Endothelial cell of umbilical vein (primary cell): ENCODE results near the gene RNF11. TPM values are rescaled to one million over a fixed set of nuclear protein-coding genes. Genes with fewer than 3 reads are reported as not detected.

Experiments
- BruUV-seq: library from RNA; stranded (reverse); fragments of 400-500 nt; replicated peaks from 2 replicates; lab custom pipeline; 2021; lab: Mats Ljungman, UMichigan
- CTCF ChIA-PET: fragments of 300-600, 350-600 bp; sonication (Branson Sonifier 250); formaldehyde crosslinking; loops from one replicate; lab custom pipeline; 2021; ENCODE audit warnings: antibody characterized with exemption, inconsistent platforms; lab: Charles Lee
- POLR2A ChIA-PET: fragments of 300-600, 350-600 bp; sonication (Branson Sonifier 250); formaldehyde crosslinking; loops from one replicate; lab custom pipeline; 2021; ENCODE audit warnings: antibody characterized with exemption, inconsistent platforms; lab: Charles Lee
- DNase-seq: peaks from one replicate; pipeline ENCODE4 v3.0.0-alpha.2; 2011; ENCODE audit warnings: low read depth, low spot score
- FAIRE-seq: peaks from 2 replicates; lab custom pipeline; 2011; peaks lifted over from hg19 to GRCh38; lab: Jason Lieb, UNC
- H2AFZ ChIP-seq: 2 replicates; pipeline ENCODE4 v1.6.0; 2012; ENCODE audit warnings: low read depth, low read length, control low read depth, inconsistent platforms
- H3K27ac ChIP-seq: 2 replicates; pipeline ENCODE4 v1.5.1; 2011; ENCODE audit warnings: low read depth, mild to moderate bottlenecking, control low read depth, low read length, moderate library complexity; ENCODE audit not compliant: insufficient read depth
- H3K27me3 ChIP-seq, 2 experiments: 2 replicates each; pipeline versions ENCODE4 v1.6.0 to v1.6.1; 2011; ENCODE audit warnings: low read length in 2 of 2, mixed read lengths in 1 of 2; ENCODE audit not compliant: control insufficient read depth in 2 of 2, insufficient read depth in 2 of 2
- H3K36me3 ChIP-seq, 2 experiments: 2 replicates in 1 of 2; 3 replicates in 1 of 2; pipeline ENCODE4 v1.5.1; 2011; ENCODE audit warnings: low read length in 2 of 2, mild to moderate bottlenecking in 1 of 2, moderate library complexity in 1 of 2; ENCODE audit not compliant: control insufficient read depth in 2 of 2, insufficient read depth in 2 of 2; ENCODE audit errors: extremely low read depth in 1 of 2
- H3K4me1 ChIP-seq: 3 replicates; pipeline ENCODE4 v1.5.1; 2011; ENCODE audit warnings: mild to moderate bottlenecking, low read length; ENCODE audit not compliant: control insufficient read depth, insufficient read depth; ENCODE audit errors: extremely low read depth
- H3K4me2 ChIP-seq: 2 replicates; pipeline ENCODE4 v1.6.1; 2011; ENCODE audit warnings: low read length, control low read depth, mixed read lengths; ENCODE audit not compliant: insufficient read depth
- H3K4me3 ChIP-seq, 3 experiments: fragments of 200-600 bp in 1 of 3; sonication (generic), shearing (Covaris generic) in 1 of 3; replicated peaks in 1 of 3; 2 replicates each; pipeline ENCODE4 v1.5.1; 2011 to 2016; ENCODE audit warnings: control low read depth in 3 of 3, low read length in 3 of 3, mild to moderate bottlenecking in 2 of 3, inconsistent platforms in 1 of 3, low read depth in 1 of 3, moderate library complexity in 1 of 3; ENCODE audit not compliant: insufficient read depth in 1 of 3
- H3K79me2 ChIP-seq: 2 replicates; pipeline ENCODE4 v1.6.0; 2012; ENCODE audit warnings: low read length, inconsistent platforms; ENCODE audit not compliant: control insufficient read depth, insufficient read depth
- H3K9ac ChIP-seq: replicated peaks from 2 replicates; pipeline ENCODE3; 2011; ENCODE audit warnings: low read length, control low read depth; ENCODE audit not compliant: insufficient read depth; ENCODE audit errors: extremely low read depth
- H3K9me1 ChIP-seq: replicated peaks from 3 replicates; pipeline ENCODE4 v1.6.0; 2011; ENCODE audit warnings: mild to moderate bottlenecking, low read length; ENCODE audit not compliant: control insufficient read depth, insufficient read depth; ENCODE audit errors: extremely low read depth
- H3K9me3 ChIP-seq: replicated peaks from 2 replicates; pipeline ENCODE4 v1.5.1; 2012; ENCODE audit warnings: low read length, inconsistent platforms; ENCODE audit not compliant: control insufficient read depth, insufficient read depth
- H4K20me1 ChIP-seq: replicated peaks from 2 replicates; pipeline ENCODE3; 2011; ENCODE audit warnings: mild to moderate bottlenecking, low read length; ENCODE audit not compliant: control insufficient read depth, insufficient read depth; ENCODE audit errors: extremely low read depth
- CTCF ChIP-seq, 2 donors: IDR thresholded peaks; 1 replicate in 1 of 2; 2 replicates in 1 of 2; pipeline ENCODE4 v1.5.1; 2011; ENCODE audit warnings: low read length in 2 of 2, mild to moderate bottlenecking in 2 of 2, moderate library complexity in 2 of 2, control low read depth in 1 of 2, inconsistent platforms in 1 of 2, low read depth in 1 of 2; ENCODE audit not compliant: insufficient read depth in 1 of 2; ENCODE audit errors: extremely low read depth in 1 of 2
- EZH2 ChIP-seq: IDR thresholded peaks from 2 replicates; pipeline ENCODE4 v1.6.1; 2012; ENCODE audit warnings: borderline replicate concordance, low read depth, mild to moderate bottlenecking, moderate library complexity, low read length, inconsistent platforms; ENCODE audit not compliant: severe bottlenecking
- FOS ChIP-seq: IDR thresholded peaks from 2 replicates; pipeline ENCODE4 v1.6.1; 2011; ENCODE audit warnings: mild to moderate bottlenecking, low read length, moderate library complexity, borderline replicate concordance; ENCODE audit not compliant: insufficient read depth
- GATA2 ChIP-seq: IDR thresholded peaks from 2 replicates; pipeline ENCODE4 v1.7.0; 2011; ENCODE audit warnings: low read depth, mild to moderate bottlenecking, moderate library complexity, mixed read lengths, low read length; ENCODE audit not compliant: insufficient read length, insufficient read depth
- JUN ChIP-seq: IDR thresholded peaks from 2 replicates; pipeline ENCODE4 v1.6.1; 2011; ENCODE audit warnings: borderline replicate concordance, low read depth; ENCODE audit not compliant: insufficient read length, insufficient read depth
- MAX ChIP-seq: IDR thresholded peaks from 2 replicates; pipeline ENCODE4 v1.6.1; 2011; ENCODE audit not compliant: insufficient read depth, insufficient read length
- MYC ChIP-seq: IDR thresholded peaks from one replicate; pipeline ENCODE4 v1.6.1; 2011; ENCODE audit warnings: mild to moderate bottlenecking, low read depth, low read length
- POLR2A ChIP-seq: IDR thresholded peaks from 2 replicates; pipeline ENCODE4 v1.6.1; 2012; ENCODE audit warnings: low read depth, mild to moderate bottlenecking, control low read depth, low read length
- POLR2AphosphoS5 ChIP-seq: IDR thresholded peaks from 2 replicates; pipeline ENCODE4 v1.6.1; 2012; ENCODE audit warnings: low read depth, mild to moderate bottlenecking, control low read depth, low read length, moderate library complexity; ENCODE audit not compliant: insufficient read depth
- dilution Hi-C: fragments of 300-500 bp; cut with MboI; formaldehyde crosslinking; loops from one replicate; pipeline ENCODE4 v1.15.0; 2019; ENCODE audit warnings: low sequenced_read_pairs; ENCODE audit not compliant: extremely low pct_ligation_motif_present
- intact Hi-C: fragments of 100-400 bp; cut with micrococcal nuclease; formaldehyde crosslinking; loops from one replicate; pipeline ENCODE4 v1.10.0; 2022
- polyA plus RNA-seq, 4 experiments: library from polyadenylated mRNA; depleted of rRNA in 3 of 4; stranded (reverse) in 3 of 4; unstranded in 1 of 4; fragments of >200 nt; gene quantifications; 2 replicates each; pipeline versions ENCODE4 v1.2.1 to v1.2.3, GENCODE V29; 2011 to 2012; ENCODE audit warnings: missing spikeins in 1 of 4
- total RNA-seq: library from RNA; stranded (reverse); gene quantifications from 2 replicates; pipeline ENCODE4 v1.2.3, GENCODE V29; 2021

Gene RNF11
- total and polyA plus RNA-seq, 2 donors (not counting 3 experiments of a cell fraction or from before 2014, with no cell fraction given) = 75.2 to 82.9 TPM

- intact Hi-C loops = no loop called here
- Histone ChIP-seq H3K27me3 (no peaks in the 10 kb centered on the region), H3K27ac (no peak overlapping the region), H3K4me3 (no peak overlapping the region), H3K36me3 (peaks cover 5 to 6% of the 10 kb centered on the region in 2 experiments), H3K9me1 (peaks cover 2% of the 10 kb centered on the region), H3K4me1 (no peaks in the 10 kb centered on the region), H3K9me3 (no peaks in the 10 kb centered on the region), H2AFZ (no peak overlapping the region), H3K4me2 (no peak overlapping the region), H3K79me2 (peaks cover 4% of the 10 kb centered on the region), H4K20me1 (no peaks in the 10 kb centered on the region), H3K9ac (no peak overlapping the region)
- FAIRE-seq (no peak), DNase-seq (no peak)
- no peak for TF ChIP-seq MYC
- no peak for TF ChIP-seq JUN
- TF ChIP-seq EZH2 = no peak
- no peak for TF ChIP-seq MAX
- TF ChIP-seq GATA2 = no peak
- TF ChIP-seq POLR2AphosphoS5 = no peak
- TF ChIP-seq CTCF (IDR thresholded peaks at IDR 0.05; ENCODE audit: extremely low read depth in 1 of 2, insufficient read depth in 1 of 2, low read depth in 1 of 2, low read length in 2 of 2) = no peak
- TF ChIP-seq FOS = no peak
- TF ChIP-seq POLR2A = no peak
- CTCF ChIA-PET = no interaction called here
- POLR2A ChIA-PET = no interaction called here
- dilution Hi-C loops = no loop called here
- no TSS peak for BruUV-seq
These were observed 38.6 kb downstream of the RNF11 start for GRCh38 chr1:51274676-51275075.
